EL (cell line): ENCODE measurements around the gene PLA2G4F.

Source experiments
- DNase-seq: peaks from one replicate; pipeline ENCODE4 v3.0.0-alpha.2; 2016

PLA2G4F gene

GRCh38 chr15:42145546-42146455 lies 10.6 kb downstream of the PLA2G4F start:
- no peak for DNase-seq

- no peak for DNase-seq
Measured at GRCh38 chr15:42144841-42145375, 11.5 kb downstream of the PLA2G4F start.

- no peak for DNase-seq
Measured at GRCh38 chr15:42143866-42144625, 12.4 kb downstream of the PLA2G4F start.

- DNase-seq, result no peak
Measured at GRCh38 chr15:42143356-42143755, 13.1 kb downstream of the PLA2G4F start.

GRCh38 chr15:42141795-42142667 lies 14.4 kb downstream of the PLA2G4F start:
- DNase-seq, result no peak

GRCh38 chr15:42141246-42141645 lies 15.2 kb downstream of the PLA2G4F start:
- no peak for DNase-seq

- no peak for DNase-seq
Measured at GRCh38 chr15:42140383-42141070, 15.9 kb downstream of the PLA2G4F start.

GRCh38 chr15:42139596-42139995 lies 16.8 kb downstream of the PLA2G4F start:
- DNase-seq, result no peak

- no peak for DNase-seq
Measured at GRCh38 chr15:42138968-42139386, 17.5 kb downstream of the PLA2G4F start.

GRCh38 chr15:42138411-42138810 lies 18.0 kb downstream of the PLA2G4F start:
- no peak for DNase-seq

- DNase-seq, result peak; percentile 58
Measured at GRCh38 chr15:42137461-42138261, 18.8 kb downstream of the PLA2G4F start.

- no peak for DNase-seq
Measured at GRCh38 chr15:42136513-42136912, 19.9 kb downstream of the PLA2G4F start.

- no peak for DNase-seq
Measured at GRCh38 chr15:42135351-42135750, 21.1 kb downstream of the PLA2G4F start.

- no peak for DNase-seq
Measured at GRCh38 chr15:42134617-42135245, 21.7 kb downstream of the PLA2G4F start.

- peak; percentile 54 for DNase-seq
Measured at GRCh38 chr15:42133886-42134502, 22.4 kb downstream of the PLA2G4F start.

- no peak for DNase-seq
Measured at GRCh38 chr15:42133356-42133755, 23.1 kb downstream of the PLA2G4F start.

GRCh38 chr15:42131826-42132806 lies 24.3 kb downstream of the PLA2G4F start:
- no peak for DNase-seq

GRCh38 chr15:42131006-42131405 lies 25.4 kb downstream of the PLA2G4F start:
- DNase-seq, result no peak
